Eye (tissue), 1 donor: ENCODE measurements around the gene ADH7.
"Not testable (repeated sequence)": the region's sequence is repeated elsewhere in the genome, so short reads cannot be mapped to it uniquely, and the experiment has no call there.

Source experiments
- DNase-seq: peaks from one replicate; pipeline ENCODE4 v3.0.0-alpha.2; 2015

ADH7 gene

GRCh38 chr4:99377341-99377740, 57.8 kb downstream of the ADH7 start:
- DNase-seq, result peak; percentile 15

DNA sequence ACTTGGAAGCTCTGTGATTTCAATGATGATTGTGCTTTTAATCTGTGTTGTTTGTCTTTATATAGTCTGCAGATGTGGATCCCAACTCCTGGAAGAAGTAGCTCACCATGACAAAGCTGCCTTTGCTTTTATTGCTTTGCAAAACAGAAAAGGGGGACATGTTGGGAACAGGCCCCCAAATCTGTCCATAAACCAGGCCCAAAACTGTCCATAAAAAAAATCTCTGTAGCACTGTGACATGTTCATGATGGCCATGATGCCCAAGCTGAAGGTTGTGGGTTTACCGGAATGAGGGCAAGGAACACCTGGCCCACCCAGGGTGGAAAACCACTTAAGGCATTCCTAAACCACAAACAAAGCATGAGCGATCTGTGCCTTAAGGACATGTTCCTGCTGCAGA, 62.7 kb downstream of the ADH7 start:
- not testable (repeated sequence) for DNase-seq

DNA sequence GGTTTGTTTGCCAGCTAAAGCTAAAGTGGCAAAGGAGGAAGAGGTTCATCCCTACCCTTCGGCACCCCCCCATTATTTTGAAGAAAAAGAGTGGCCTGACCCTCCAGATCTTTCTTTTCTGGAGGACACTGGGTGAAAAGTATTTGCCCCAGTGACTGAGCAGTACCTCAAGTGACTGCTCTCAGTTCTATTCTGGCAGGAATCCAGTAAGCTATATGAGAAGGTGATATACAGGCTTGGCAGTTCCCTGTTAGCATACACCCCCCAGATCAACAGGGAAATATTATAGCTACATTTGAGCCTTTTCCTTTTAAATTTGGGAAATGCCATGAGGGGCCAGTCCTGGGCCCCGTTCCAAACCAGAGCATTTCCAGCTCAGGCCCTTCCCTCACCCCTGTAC, 67.3 kb downstream of the ADH7 start:
- DNase-seq, result not testable (repeated sequence)

GRCh38 chr4:99366491-99366890, 68.7 kb downstream of the ADH7 start:
- no peak for DNase-seq

DNA sequence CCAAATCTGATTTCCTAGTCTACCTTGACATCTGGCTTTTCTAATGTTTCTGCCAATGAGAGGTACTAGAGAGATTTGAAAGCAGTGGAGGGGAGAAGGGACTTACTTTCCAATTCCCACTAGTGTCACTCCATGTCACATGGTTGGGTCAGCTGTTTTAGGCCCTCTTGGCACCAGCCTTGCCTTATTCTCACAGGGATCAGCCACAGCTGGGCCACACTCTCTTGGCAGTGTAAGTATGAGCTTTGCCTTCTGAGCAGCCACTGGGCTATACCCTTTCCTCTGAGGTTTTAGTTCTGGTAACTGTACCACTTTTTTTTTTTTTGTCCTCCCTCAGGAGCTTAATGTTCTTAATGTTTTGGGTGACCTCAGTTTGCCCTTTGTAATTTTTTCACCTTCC, 72.4 kb downstream of the ADH7 start:
- DNase-seq, result no peak
